OCI-LY7 (cell line): ENCODE data around the gene CPNE9. TPM values are rescaled to one million over a fixed set of nuclear protein-coding genes. Genes with fewer than 3 reads are reported as not detected.

ENCODE experiments used
- BruUV-seq: library from RNA; stranded (reverse); fragments of 400-500 nt; replicated peaks from 2 replicates; lab custom pipeline; 2021; lab: Mats Ljungman, UMichigan
- CTCF ChIA-PET: fragments of 300-600 bp; sonication (Branson Sonifier 250); formaldehyde crosslinking; loops from one replicate; lab custom pipeline; 2022; ENCODE audit warnings: antibody characterized with exemption; ENCODE audit not compliant: unreplicated experiment; lab: Charles Lee
- POLR2A ChIA-PET: fragments of 300-600 bp; sonication (Branson Sonifier 250); formaldehyde crosslinking; loops from one replicate; lab custom pipeline; 2022; ENCODE audit warnings: antibody characterized with exemption; lab: Charles Lee
- DNase-seq: peaks from one replicate; pipeline ENCODE4 v3.0.0-alpha.2; 2015; ENCODE audit warnings: low spot score
- H2AFZ ChIP-seq: fragments of 200-600 bp; sonication (generic), shearing (Covaris generic); 2 replicates; pipeline ENCODE4 v1.6.1; 2014; ENCODE audit warnings: mild to moderate bottlenecking, antibody characterized with exemption, low read length, moderate library complexity
- H3K27ac ChIP-seq: fragments of 200-600 bp; sonication (generic); 2 replicates; pipeline ENCODE4 v1.5.1; 2014; ENCODE audit warnings: mixed run types, low read depth, mild to moderate bottlenecking, moderate library complexity, low read length, inconsistent platforms; ENCODE audit not compliant: poor library complexity, severe bottlenecking
- H3K36me3 ChIP-seq: fragments of 200-600 bp; sonication (generic); 2 replicates; pipeline ENCODE4 v1.6.1; 2014; ENCODE audit warnings: mild to moderate bottlenecking, antibody characterized with exemption, low read length, moderate library complexity, mixed read lengths; ENCODE audit not compliant: insufficient read depth
- H3K4me1 ChIP-seq: fragments of 200-600 bp; sonication (generic); 2 replicates; pipeline ENCODE4 v1.5.1; 2014; ENCODE audit warnings: mild to moderate bottlenecking, low read length; ENCODE audit not compliant: insufficient read depth, poor library complexity, severe bottlenecking
- H3K4me2 ChIP-seq: fragments of 200-600 bp; sonication (generic); 2 replicates; pipeline ENCODE4 v1.6.1; 2014; ENCODE audit warnings: mild to moderate bottlenecking, low read length
- H3K4me3 ChIP-seq: fragments of 200-600 bp; sonication (generic); 2 replicates; pipeline ENCODE4 v1.5.1; 2014; ENCODE audit warnings: mild to moderate bottlenecking, low read depth, low read length; ENCODE audit not compliant: poor library complexity, severe bottlenecking
- H3K79me2 ChIP-seq: fragments of 200-600 bp; sonication (generic); 2 replicates; pipeline ENCODE4 v1.6.1; 2016; ENCODE audit warnings: low read depth, mild to moderate bottlenecking, low read length, moderate library complexity, mixed read lengths; ENCODE audit not compliant: insufficient read depth
- H3K9me2 ChIP-seq: fragments of 200-600 bp; sonication (generic); 2 replicates; pipeline ENCODE4 v1.6.1; 2016; ENCODE audit warnings: mild to moderate bottlenecking, low read length, mixed read lengths; ENCODE audit not compliant: insufficient read depth
- H3K9me3 ChIP-seq: fragments of 200-600 bp; sonication (generic); 2 replicates; pipeline ENCODE4 v1.6.1; 2014; ENCODE audit warnings: mild to moderate bottlenecking, mixed run types, low read length, mixed read lengths
- H4K20me1 ChIP-seq: fragments of 200-600 bp; sonication (generic); 2 replicates; pipeline ENCODE4 v1.6.1; 2014; ENCODE audit warnings: mild to moderate bottlenecking, antibody characterized with exemption, low read length, moderate library complexity, mixed read lengths; ENCODE audit not compliant: insufficient read depth
- CTCF ChIP-seq: fragments of 200-600 bp; sonication (generic); conservative IDR thresholded peaks from 2 replicates; pipeline ENCODE4 v1.5.1; 2014; ENCODE audit warnings: mild to moderate bottlenecking, antibody characterized with exemption, low read length, moderate library complexity, mixed read lengths
- EZH2phosphoT487 ChIP-seq: fragments of 200-600 bp; sonication (generic); IDR thresholded peaks from 2 replicates; pipeline ENCODE4 v1.6.1; 2018; ENCODE audit warnings: low read depth, borderline replicate concordance, mild to moderate bottlenecking, mixed run types, antibody characterized with exemption, low read length, moderate library complexity, mixed read lengths
- intact Hi-C: fragments of 100-400 bp; cut with micrococcal nuclease; formaldehyde crosslinking; loops from one replicate; pipeline ENCODE4 v1.10.0; 2022; ENCODE audit not compliant: unreplicated experiment
- total RNA-seq, 2 experiments: library from RNA; depleted of rRNA in 1 of 2; stranded (reverse); fragments of >200 nt in 1 of 2; shearing (Covaris generic) in 1 of 2; gene quantifications; 2 replicates each; pipeline ENCODE4 v1.2.3, GENCODE V29; 2014 to 2022

CPNE9 gene
- total RNA-seq, 2 experiments from 2014 or later = not detected

DNA sequence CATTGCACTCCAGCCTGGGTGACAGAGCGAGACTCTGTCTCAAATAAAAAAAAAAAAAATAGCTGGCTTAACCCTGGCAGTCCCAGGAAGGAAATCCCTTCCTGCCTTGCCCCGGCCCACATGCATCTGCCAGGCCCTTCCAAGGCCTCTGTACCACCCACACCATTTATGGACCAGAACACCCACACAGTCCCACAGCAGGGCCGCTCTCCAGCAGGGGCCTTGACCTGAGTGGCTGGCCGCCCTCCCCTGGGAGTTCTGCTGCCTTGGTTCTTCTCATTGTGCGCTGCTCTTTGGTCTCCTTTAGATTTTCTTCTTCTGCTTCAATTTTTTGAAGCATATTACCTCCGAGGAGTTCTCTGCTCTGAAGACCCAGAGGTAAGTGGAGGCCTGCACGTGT is 16.1 kb upstream of the CPNE9 start:
- no peak for DNase-seq
- Histone ChIP-seq H3K27ac (no peak overlapping the region), H4K20me1 (no peaks in the 10 kb centered on the region), H2AFZ (no peak overlapping the region), H3K9me3 (no peaks in the 10 kb centered on the region), H3K4me3 (no peak overlapping the region), H3K79me2 (no peaks in the 10 kb centered on the region), H3K9me2 (no peaks in the 10 kb centered on the region), H3K4me1 (peaks cover 15% of the 10 kb centered on the region), H3K4me2 (no peak overlapping the region), H3K36me3 (peaks cover 66% of the 10 kb centered on the region)
- ChIA-PET CTCF (no interaction called here), POLR2A (interaction anchor here (0.7 kb wide), 1 partner anchor 98 kb away, joined by 3 read pairs; no protein-coding TSS in a partner anchor)
- intact Hi-C loops = no loop called here
- BruUV-seq = no TSS peak
- TF ChIP-seq CTCF = no peak
- no peak for TF ChIP-seq EZH2phosphoT487

GRCh38 chr3:9688961-9689360 is 14.7 kb upstream of the CPNE9 start:
- BruUV-seq = no TSS peak
- ChIA-PET POLR2A (no interaction called here), CTCF (no interaction called here)
- Histone ChIP-seq H3K9me2 (no peaks in the 10 kb centered on the region), H3K79me2 (no peaks in the 10 kb centered on the region), H2AFZ (no peak overlapping the region), H3K9me3 (no peaks in the 10 kb centered on the region), H4K20me1 (no peaks in the 10 kb centered on the region), H3K4me2 (no peak overlapping the region), H3K27ac (no peak overlapping the region), H3K4me3 (no peak overlapping the region), H3K36me3 (peaks cover 68% of the 10 kb centered on the region), H3K4me1 (peaks cover 22% of the 10 kb centered on the region)
- intact Hi-C loops = no loop called here
- no peak for DNase-seq
- TF ChIP-seq EZH2phosphoT487 (no peak), CTCF (no peak)

DNA sequence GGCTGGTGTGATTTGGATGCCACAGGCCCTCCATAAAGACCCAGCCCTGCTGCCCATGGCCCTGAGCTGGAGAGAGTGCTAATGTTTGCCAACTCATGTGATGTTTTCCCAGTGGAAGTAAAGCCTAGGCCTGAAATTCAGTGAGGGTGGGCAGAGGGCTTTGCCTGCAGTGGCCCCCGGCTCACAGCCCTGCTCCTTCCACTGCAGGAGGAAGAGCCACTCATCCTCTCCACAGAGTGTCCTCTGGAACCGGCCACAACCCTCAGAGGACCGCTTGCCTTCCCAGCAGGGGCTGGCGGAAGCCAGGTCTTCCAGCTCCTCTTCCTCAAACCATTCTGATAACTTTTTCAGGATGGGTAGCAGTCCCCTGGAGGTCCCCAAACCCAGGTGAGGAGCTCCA is 13.9 kb upstream of the CPNE9 start:
- TF ChIP-seq CTCF = no peak
- TF ChIP-seq EZH2phosphoT487 = no peak
- ChIA-PET POLR2A (no interaction called here), CTCF (interaction anchor here (1.1 kb wide), 1 partner anchor 23 kb away, joined by 3 read pairs; no protein-coding TSS in a partner anchor)
- Histone ChIP-seq H3K36me3 (peaks cover 60% of the 10 kb centered on the region), H2AFZ (no peak overlapping the region), H3K79me2 (no peaks in the 10 kb centered on the region), H3K9me2 (no peaks in the 10 kb centered on the region), H3K27ac (no peak overlapping the region), H3K4me1 (peaks cover 22% of the 10 kb centered on the region), H4K20me1 (no peaks in the 10 kb centered on the region), H3K4me3 (no peak overlapping the region), H3K4me2 (no peak overlapping the region), H3K9me3 (no peaks in the 10 kb centered on the region)
- intact Hi-C loops = no loop called here
- BruUV-seq = no TSS peak
- no peak for DNase-seq
